Tibial nerve (tissue), 4 donors: ENCODE measurements around the gene KIAA1586.
A peak's percentile ranks its signal among the peaks of the same experiment; 100 is the strongest.

ENCODE experiments used
- EP300 ChIP-seq, 2 donors: sonication (generic); formaldehyde crosslinking; IDR thresholded peaks; one replicate each; pipeline ENCODE4 v1.6.1; 2017; ENCODE audit warnings: antibody characterized with exemption in 2 of 2, mild to moderate bottlenecking in 1 of 2
- POLR2A ChIP-seq, 2 donors: fragments of 450-650 bp; IDR thresholded peaks; one replicate each; pipeline ENCODE4 v1.6.1; 2017; ENCODE audit warnings: antibody characterized with exemption in 2 of 2, mild to moderate bottlenecking in 2 of 2, moderate library complexity in 2 of 2
- TF ChIP-seq, protein P1 (sequence below), 5 experiments: fragments of 200-600 bp in 3 of 5; fragments of 450-650 bp in 2 of 5; sonication (generic) in 3 of 5; IDR thresholded peaks; one replicate each; pipeline ENCODE4 v1.5.1; 2016 to 2019; ENCODE audit warnings: antibody characterized with exemption in 5 of 5, mild to moderate bottlenecking in 3 of 5, moderate library complexity in 2 of 5

DNA sequence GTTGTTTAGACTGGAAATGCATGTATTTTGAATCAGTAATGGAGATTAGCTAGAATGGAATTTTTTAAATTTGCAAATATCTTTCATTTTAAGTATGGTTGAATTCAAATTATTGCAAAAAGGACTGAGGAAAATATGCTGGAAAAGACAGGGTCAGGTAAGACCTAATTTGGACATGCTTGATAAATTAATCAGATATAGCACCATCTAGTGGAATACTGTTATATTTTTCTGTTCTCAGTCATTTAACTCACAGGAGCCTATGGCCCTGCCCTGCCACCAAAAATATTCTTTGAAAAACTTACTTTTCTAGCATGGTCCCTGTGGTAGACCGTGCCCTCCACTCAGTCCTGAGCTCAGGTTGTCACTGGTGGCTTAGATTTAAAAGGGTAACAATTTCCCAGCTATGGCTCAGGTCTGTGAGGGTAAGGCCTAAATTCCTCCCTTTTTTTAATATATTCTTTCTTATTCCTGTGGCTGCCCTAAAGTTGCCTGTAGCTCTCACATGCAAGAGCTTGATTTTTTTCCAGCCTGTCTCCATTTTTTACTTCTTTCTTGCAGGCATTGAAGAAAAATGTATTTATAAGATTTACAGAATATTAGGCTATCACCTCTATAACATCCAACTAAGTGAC lies 25.3 kb upstream of the KIAA1586 start:
- TF ChIP-seq EP300 (IDR thresholded peaks at IDR 0.05) (no peak), POLR2A (IDR thresholded peaks at IDR 0.05) (no peak)
- TF ChIP-seq, protein P1, sequence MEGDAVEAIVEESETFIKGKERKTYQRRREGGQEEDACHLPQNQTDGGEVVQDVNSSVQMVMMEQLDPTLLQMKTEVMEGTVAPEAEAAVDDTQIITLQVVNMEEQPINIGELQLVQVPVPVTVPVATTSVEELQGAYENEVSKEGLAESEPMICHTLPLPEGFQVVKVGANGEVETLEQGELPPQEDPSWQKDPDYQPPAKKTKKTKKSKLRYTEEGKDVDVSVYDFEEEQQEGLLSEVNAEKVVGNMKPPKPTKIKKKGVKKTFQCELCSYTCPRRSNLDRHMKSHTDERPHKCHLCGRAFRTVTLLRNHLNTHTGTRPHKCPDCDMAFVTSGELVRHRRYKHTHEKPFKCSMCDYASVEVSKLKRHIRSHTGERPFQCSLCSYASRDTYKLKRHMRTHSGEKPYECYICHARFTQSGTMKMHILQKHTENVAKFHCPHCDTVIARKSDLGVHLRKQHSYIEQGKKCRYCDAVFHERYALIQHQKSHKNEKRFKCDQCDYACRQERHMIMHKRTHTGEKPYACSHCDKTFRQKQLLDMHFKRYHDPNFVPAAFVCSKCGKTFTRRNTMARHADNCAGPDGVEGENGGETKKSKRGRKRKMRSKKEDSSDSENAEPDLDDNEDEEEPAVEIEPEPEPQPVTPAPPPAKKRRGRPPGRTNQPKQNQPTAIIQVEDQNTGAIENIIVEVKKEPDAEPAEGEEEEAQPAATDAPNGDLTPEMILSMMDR (IDR thresholded peaks at IDR 0.05): peak; percentile 39 to 56 (median 47)
